HFFc6 (cell line): ENCODE measurements around the gene PRXL2C. TPM values are rescaled to one million over a fixed set of nuclear protein-coding genes. Genes with fewer than 3 reads are reported as not detected.

Experiments
- DNase-seq: peaks from one replicate; pipeline ENCODE4 v3.0.0-alpha.2; 2018
- H3K27ac Mint-ChIP-seq: 2 replicates; pipeline ENCODE4 v1.8.0; 2020; ENCODE audit warnings: mild to moderate bottlenecking, mixed read lengths
- H3K27me3 Mint-ChIP-seq: 2 replicates; pipeline ENCODE4 v1.8.0; 2021; ENCODE audit warnings: mild to moderate bottlenecking, moderate library complexity, mixed read lengths; ENCODE audit not compliant: insufficient read depth
- H3K36me3 Mint-ChIP-seq: 2 replicates; pipeline ENCODE4 v1.8.0; 2021; ENCODE audit warnings: low read depth, mixed read lengths
- H3K4me1 Mint-ChIP-seq: 2 replicates; pipeline ENCODE4 v1.8.0; 2020; ENCODE audit warnings: low read depth, mixed read lengths
- H3K4me3 Mint-ChIP-seq: 2 replicates; pipeline ENCODE4 v1.8.0; 2020; ENCODE audit warnings: mild to moderate bottlenecking, moderate library complexity, mixed read lengths
- H3K9me3 Mint-ChIP-seq: 2 replicates; pipeline ENCODE4 v1.8.0; 2020; ENCODE audit warnings: mild to moderate bottlenecking, mixed read lengths
- CTCF ChIP-seq: fragments of 200-600 bp; sonication (generic); IDR thresholded peaks from 2 replicates; pipeline ENCODE4 v1.5.0; 2021; ENCODE audit warnings: antibody characterized with exemption, mild to moderate bottlenecking
- total RNA-seq, 6 experiments: library from RNA; stranded (reverse); fragmentation: NEBNext Ultra II Directional; extraction: Animal tissue kit (Norgen Biotek cat#: 25700); gene quantifications; 2 replicates in 1 of 6; 3 replicates in 5 of 6; pipeline ENCODE4 v1.2.3, GENCODE V29; 2021

PRXL2C gene
- total RNA-seq, 6 experiments from 2014 or later: 16.3 to 19.7 (median 17.8) TPM

DNA sequence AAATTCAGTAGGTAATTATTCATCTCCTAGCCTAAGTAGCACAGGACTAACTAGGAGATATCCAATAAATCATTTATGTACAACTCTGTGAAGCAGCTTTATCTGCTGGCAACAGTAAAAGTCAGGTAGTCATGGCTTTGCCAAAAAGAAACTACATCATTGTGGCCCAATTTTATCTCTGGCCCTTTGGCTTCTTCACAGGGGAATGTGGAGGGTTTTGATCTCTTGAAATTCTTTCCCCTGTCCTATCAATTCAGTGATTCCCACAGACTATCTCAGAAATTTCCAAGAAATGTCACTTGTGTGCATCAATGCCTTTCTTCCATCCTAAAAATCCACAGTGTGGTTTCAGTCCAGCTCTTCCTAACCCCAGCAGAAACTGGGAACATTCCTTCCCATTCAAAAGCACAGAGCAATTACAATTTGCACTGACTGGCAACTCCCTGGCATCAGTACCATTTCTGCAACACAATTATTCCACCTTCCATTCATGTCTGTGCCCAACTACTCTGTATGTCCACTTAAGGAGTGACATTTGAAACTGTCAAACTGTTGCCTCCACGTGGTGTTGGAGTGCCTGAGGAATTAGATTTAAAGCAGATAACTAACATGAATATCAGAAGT, 42.0 kb downstream of the PRXL2C start:
- Mint-ChIP-seq H3K36me3 (no peaks in the 10 kb centered on the region), H3K4me3 (peak overlapping the region; percentile 87), H3K27me3 (no peaks in the 10 kb centered on the region), H3K9me3 (no peaks in the 10 kb centered on the region), H3K27ac (peak overlapping the region; percentile 96), H3K4me1 (peaks cover 66% of the 10 kb centered on the region)
- TF ChIP-seq CTCF: no peak
- no peak for DNase-seq

GRCh38 chr9:96612105-96612965, 42.8 kb downstream of the PRXL2C start:
- Mint-ChIP-seq H3K4me1 (peaks cover 58% of the 10 kb centered on the region), H3K36me3 (no peaks in the 10 kb centered on the region), H3K27ac (peak overlapping the region; percentile 96), H3K4me3 (peak overlapping the region; percentile 87), H3K9me3 (no peaks in the 10 kb centered on the region), H3K27me3 (no peaks in the 10 kb centered on the region)
- peak; percentile 93 for DNase-seq
- no peak for TF ChIP-seq CTCF

- no peak for DNase-seq
- TF ChIP-seq CTCF: no peak
- Mint-ChIP-seq H3K36me3 (no peaks in the 10 kb centered on the region), H3K9me3 (no peaks in the 10 kb centered on the region), H3K4me1 (peaks cover 54% of the 10 kb centered on the region), H3K27me3 (no peaks in the 10 kb centered on the region), H3K27ac (peak overlapping the region; percentile 96), H3K4me3 (peak overlapping the region; percentile 87)
Measured at GRCh38 chr9:96611302-96611701, 43.8 kb downstream of the PRXL2C start.

DNA sequence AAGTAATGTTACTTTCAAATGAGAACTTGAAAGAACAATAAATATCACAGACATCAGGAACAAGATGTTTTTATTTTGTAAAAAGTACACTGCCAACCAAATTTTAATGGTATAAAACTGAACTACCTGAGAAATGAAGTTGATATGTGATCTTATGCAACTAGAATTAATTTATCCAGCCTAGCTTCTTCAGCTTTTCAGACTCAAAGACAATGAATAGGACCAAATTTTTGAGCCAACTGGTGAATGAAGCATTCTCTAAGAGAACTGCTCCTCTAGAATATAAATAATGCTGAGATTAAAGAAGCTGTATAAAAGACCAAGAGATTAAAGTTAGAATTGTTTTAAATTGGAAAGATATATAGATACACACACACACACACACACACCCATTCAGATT, 45.4 kb downstream of the PRXL2C start:
- Mint-ChIP-seq H3K4me3 (no peak overlapping the region), H3K27me3 (no peaks in the 10 kb centered on the region), H3K9me3 (no peaks in the 10 kb centered on the region), H3K4me1 (peaks cover 49% of the 10 kb centered on the region), H3K27ac (no peak overlapping the region), H3K36me3 (no peaks in the 10 kb centered on the region)
- no peak for TF ChIP-seq CTCF
- no peak for DNase-seq

DNA sequence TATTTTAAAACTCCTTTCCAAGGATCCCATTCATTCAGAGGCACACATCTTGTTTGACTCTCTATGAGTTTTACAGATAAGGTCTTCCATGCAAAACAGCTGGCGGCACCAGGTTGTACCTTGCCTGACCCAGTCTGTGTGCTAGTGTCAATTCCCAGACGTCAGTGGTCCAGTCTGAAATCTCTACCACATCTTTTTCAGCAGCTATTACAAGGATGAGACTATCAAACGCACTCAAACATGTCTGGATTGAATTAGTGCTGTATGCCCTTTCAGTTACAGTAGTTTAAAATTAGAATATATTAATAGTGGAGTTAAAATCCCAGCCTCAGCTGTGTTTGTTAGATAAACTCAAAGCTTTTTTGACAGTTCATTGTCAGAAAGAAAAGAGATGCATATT, 47.1 kb downstream of the PRXL2C start:
- Mint-ChIP-seq H3K4me3 (no peak overlapping the region), H3K36me3 (no peaks in the 10 kb centered on the region), H3K27ac (no peak overlapping the region), H3K4me1 (peaks cover 39% of the 10 kb centered on the region), H3K9me3 (no peaks in the 10 kb centered on the region), H3K27me3 (no peaks in the 10 kb centered on the region)
- no peak for DNase-seq
- TF ChIP-seq CTCF: no peak
